GM13976 (cell line): Measurements from ENCODE around the gene ASTN2.

Experiments used
- DNase-seq: peaks from one replicate; pipeline ENCODE4 v3.0.0; 2012; ENCODE audit warnings: low spot score
- in situ Hi-C: fragments of 300-500 bp; cut with MboI; formaldehyde crosslinking; loops from one replicate; pipeline ENCODE4 v1.12.0; 2022; ENCODE audit warnings: low sequenced_read_pairs, mixed read lengths, inconsistent platforms; ENCODE audit not compliant: unreplicated experiment
- TF ChIP-seq, protein P1 (sequence below): IDR thresholded peaks from 2 replicates; pipeline ENCODE4 v1.5.1; 2012; ENCODE audit warnings: borderline replicate concordance, mild to moderate bottlenecking; ENCODE audit not compliant: insufficient read depth; ENCODE audit errors: extremely low read depth, missing control alignments, control extremely low read depth

Gene ASTN2

DNA sequence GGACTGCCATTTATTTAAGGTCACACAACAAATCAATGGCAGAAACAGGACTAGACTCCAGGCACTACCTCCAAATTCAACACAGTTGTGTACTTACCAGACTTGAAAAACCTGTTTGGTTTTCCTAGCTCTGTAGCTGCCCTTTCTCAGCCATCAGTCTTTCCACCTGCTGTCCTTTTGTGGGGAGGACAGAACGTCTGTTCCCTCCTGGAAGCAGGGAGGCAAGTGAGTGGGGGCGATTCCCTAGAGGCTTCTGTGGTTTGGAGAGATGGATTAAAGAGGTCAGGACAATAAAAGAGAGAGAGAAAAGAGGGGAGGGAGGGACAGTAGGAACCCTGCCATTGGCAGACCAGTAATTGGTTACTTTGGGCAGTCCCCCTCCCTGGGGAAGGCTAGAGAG, 14.7 kb downstream of the ASTN2 start:
- DNase-seq, result no peak
- in situ Hi-C loops, result loop anchor here (25.0 kb wide), 1 partner anchor 663 kb away; no protein-coding TSS in a partner anchor
- TF ChIP-seq, protein P1, sequence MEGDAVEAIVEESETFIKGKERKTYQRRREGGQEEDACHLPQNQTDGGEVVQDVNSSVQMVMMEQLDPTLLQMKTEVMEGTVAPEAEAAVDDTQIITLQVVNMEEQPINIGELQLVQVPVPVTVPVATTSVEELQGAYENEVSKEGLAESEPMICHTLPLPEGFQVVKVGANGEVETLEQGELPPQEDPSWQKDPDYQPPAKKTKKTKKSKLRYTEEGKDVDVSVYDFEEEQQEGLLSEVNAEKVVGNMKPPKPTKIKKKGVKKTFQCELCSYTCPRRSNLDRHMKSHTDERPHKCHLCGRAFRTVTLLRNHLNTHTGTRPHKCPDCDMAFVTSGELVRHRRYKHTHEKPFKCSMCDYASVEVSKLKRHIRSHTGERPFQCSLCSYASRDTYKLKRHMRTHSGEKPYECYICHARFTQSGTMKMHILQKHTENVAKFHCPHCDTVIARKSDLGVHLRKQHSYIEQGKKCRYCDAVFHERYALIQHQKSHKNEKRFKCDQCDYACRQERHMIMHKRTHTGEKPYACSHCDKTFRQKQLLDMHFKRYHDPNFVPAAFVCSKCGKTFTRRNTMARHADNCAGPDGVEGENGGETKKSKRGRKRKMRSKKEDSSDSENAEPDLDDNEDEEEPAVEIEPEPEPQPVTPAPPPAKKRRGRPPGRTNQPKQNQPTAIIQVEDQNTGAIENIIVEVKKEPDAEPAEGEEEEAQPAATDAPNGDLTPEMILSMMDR, result no peak

DNA sequence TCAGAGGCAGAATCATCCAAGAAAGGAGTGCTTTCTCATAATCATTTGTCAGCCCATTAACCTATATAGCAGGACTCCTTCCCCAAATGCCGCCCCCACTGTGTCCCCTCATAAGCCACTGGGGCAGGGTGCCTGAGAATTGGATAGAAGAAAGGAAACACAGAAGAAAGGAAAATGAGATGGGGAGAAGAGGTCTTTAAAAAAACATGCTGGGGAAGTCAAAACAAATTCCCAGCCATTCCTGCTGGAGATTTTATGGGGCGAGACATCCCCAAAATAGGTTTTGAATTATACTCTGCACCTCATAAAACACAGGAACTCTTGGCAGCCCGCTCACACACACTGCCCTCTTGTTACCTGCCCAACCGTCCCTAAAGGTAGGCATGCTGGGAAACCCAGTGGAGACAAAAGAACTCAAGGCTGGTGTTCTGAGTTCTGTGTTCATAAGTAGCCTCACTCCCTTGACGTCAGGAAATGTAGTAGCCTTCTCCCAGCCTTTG, 19.7 kb downstream of the ASTN2 start:
- TF ChIP-seq, protein P1, result no peak
- in situ Hi-C loops, result no loop called here
- DNase-seq, result no peak

DNA sequence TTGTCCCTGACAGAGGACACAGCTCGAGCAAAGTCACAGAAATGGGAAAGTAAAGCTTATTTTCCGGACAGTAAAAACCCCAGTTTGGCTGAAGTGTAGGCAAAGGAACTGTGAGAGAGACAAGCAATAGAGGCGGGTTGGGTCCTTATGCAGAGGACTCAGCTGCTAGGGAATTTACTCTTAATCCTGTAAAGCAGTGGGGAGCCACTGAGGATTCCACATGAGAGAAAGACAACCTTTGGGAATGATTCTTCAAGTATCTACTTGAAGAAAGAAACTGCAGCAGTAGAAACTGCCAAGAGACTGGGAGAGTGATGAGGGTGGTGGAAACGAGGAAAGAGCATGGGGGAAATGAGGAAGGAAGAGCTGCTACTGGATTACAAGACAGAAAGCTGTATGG, 20.2 kb downstream of the ASTN2 start:
- TF ChIP-seq, protein P1, result no peak
- in situ Hi-C loops, result no loop called here
- DNase-seq, result no peak

DNA sequence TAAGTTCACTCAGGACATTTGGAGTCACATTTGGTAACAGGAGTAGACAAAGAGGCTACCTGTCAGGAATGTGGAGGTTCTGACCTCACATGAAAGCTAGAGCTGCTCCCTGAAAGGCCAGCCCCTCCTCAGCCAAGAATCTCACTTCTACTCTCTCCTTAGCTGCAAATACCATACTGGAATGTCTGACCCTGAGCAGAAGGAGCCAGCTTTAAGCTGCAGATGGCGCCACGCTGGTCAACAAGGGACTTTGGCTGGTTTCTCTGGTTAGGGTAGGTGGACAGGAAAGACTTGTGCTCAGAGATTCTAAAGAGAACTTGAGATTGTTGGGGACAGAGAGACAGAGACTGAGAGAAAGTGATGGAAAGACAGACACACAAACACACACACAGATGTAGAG, 21.9 kb downstream of the ASTN2 start:
- no peak for DNase-seq
- in situ Hi-C loops, result no loop called here
- TF ChIP-seq, protein P1, result no peak

DNA sequence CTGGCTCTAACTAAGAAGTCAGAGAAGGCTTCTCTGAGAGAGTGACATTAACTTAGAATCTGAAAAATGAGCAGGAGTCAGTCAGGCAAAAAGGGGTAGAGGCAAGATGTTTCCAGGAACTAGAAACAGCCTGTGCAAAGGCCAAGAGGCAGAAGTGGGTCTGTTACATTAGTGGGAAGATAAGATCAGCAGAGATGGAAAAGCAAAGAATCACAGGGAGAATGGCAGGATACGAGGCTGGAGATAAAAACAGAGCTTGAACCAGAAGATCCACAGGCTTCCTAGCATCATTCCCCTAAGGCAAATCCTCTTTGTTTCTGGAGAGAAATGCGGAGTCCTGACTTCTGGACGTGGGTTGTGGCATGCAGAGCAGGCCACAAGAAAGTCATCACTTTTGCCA, 27.4 kb downstream of the ASTN2 start:
- in situ Hi-C loops, result no loop called here
- TF ChIP-seq, protein P1, result no peak

DNA sequence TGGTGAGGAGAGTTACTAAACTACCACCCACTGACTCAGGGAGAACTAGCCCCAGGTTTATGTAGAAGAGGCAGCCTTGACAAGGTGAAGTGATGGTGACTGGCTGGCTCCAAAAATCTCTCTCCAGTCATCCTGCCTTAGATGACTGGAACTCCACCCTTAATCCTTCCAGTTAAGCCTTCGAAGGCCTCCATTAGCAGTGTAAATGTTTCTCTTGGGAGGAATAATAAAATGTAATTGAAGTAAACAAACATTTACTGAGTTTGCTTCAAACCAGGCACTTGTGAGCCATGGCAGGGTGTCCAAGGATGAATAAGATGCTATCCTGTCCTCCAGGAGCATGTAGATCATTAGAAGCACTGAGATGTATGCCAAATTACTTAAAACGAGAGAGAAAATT, 35.5 kb downstream of the ASTN2 start:
- DNase-seq, result no peak
- in situ Hi-C loops, result no loop called here
- TF ChIP-seq, protein P1, result no peak

More for the DNA sequence above, 27.4 kb downstream of the ASTN2 start:
- no peak for DNase-seq
